Vagina (tissue), 2 donors: ENCODE data around the gene INPP4B.
A peak's percentile ranks its signal among the peaks of the same experiment; 100 is the strongest.

Experiments used
- POLR2A ChIP-seq, 2 donors: fragments of 450-650 bp; IDR thresholded peaks; one replicate each; pipeline ENCODE4 v1.6.1; 2017; ENCODE audit warnings: antibody characterized with exemption in 2 of 2, mild to moderate bottlenecking in 2 of 2, moderate library complexity in 2 of 2
- POLR2AphosphoS5 ChIP-seq, 2 donors: sonication (generic); formaldehyde crosslinking; IDR thresholded peaks; one replicate each; pipeline ENCODE4 v1.9.0; 2017; ENCODE audit warnings: antibody characterized with exemption in 2 of 2, mild to moderate bottlenecking in 2 of 2, low read depth in 1 of 2; ENCODE audit not compliant: insufficient read depth in 1 of 2
- TF ChIP-seq, protein P1 (sequence below), 3 experiments: fragments of 450-650 bp in 2 of 3; fragments of 200-600 bp in 1 of 3; sonication (generic) in 1 of 3; IDR thresholded peaks; one replicate each; pipeline ENCODE4 v1.5.1; 2017 to 2019; ENCODE audit warnings: antibody characterized with exemption in 3 of 3, mild to moderate bottlenecking in 2 of 3, moderate library complexity in 2 of 3

- TF ChIP-seq POLR2A (IDR thresholded peaks at IDR 0.05) (no peak), POLR2AphosphoS5 (IDR thresholded peaks at IDR 0.05; ENCODE audit: insufficient read depth in 1 of 2, low read depth in 1 of 2) (peak; percentile 45 to 83)
- TF ChIP-seq, protein P1, sequence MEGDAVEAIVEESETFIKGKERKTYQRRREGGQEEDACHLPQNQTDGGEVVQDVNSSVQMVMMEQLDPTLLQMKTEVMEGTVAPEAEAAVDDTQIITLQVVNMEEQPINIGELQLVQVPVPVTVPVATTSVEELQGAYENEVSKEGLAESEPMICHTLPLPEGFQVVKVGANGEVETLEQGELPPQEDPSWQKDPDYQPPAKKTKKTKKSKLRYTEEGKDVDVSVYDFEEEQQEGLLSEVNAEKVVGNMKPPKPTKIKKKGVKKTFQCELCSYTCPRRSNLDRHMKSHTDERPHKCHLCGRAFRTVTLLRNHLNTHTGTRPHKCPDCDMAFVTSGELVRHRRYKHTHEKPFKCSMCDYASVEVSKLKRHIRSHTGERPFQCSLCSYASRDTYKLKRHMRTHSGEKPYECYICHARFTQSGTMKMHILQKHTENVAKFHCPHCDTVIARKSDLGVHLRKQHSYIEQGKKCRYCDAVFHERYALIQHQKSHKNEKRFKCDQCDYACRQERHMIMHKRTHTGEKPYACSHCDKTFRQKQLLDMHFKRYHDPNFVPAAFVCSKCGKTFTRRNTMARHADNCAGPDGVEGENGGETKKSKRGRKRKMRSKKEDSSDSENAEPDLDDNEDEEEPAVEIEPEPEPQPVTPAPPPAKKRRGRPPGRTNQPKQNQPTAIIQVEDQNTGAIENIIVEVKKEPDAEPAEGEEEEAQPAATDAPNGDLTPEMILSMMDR (IDR thresholded peaks at IDR 0.05), result no peak
Measured at GRCh38 chr4:142091085-142091513, 755.0 kb downstream of the INPP4B start.
